ENCODE measurements around the gene TTLL10. TPM values are rescaled to one million over a fixed set of nuclear protein-coding genes. Genes with fewer than 3 reads are reported as not detected.
A peak's percentile ranks its signal among the peaks of the same experiment; 100 is the strongest.

The TTLL10 gene
- total and polyA plus RNA-seq, 2 experiments from 2014 or later = 0.45 TPM; not detected in 1

DNA sequence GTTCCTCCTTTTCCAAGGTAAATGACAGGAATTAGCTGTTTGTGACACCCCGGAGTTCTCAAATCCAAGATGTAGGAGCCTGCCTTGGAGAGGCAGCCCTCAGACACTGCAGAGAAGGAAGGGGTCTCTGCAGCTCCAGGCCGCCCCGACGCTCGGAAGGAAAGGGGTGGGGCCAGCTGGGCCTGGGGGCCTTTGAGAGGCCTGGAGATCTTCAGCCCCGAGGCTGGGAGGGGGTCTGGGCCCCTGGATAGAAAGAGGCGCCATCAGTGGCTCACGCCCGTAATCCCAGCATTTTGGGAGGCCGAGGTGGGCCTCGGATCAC is 33.9 kb downstream of the TTLL10 start:
- ATAC-seq = no peak
- H3K9me3 Mint-ChIP-seq = no peaks in the 10 kb centered on the region; the same call in 2 of the 3 replicates
- DNase-seq (ENCODE audit: low spot score) = peak; percentile 2

More for the DNA sequence above, 33.9 kb downstream of the TTLL10 start:
- H3K9me2 ChIP-seq (ENCODE audit: insufficient read depth) = no peaks in the 10 kb centered on the region
- H2AFZ ChIP-seq = no peak overlapping the region
- Mint-ChIP-seq H3K27me3 (ENCODE audit: insufficient read depth, low read depth, poor library complexity) (peaks cover 7% of the 10 kb centered on the region), H3K27ac (no peak overlapping the region), H3K4me3 (no peak overlapping the region), H3K36me3 (ENCODE audit: low read depth) (no peaks in the 10 kb centered on the region), H3K4me1 (no peaks in the 10 kb centered on the region)
- H3K27me3 ChIP-seq (ENCODE audit: insufficient read depth) = peaks cover 13% of the 10 kb centered on the region; the same call in 1 of the 2 replicates
- no peak overlapping the region for H3K4me3 ChIP-seq
- no peaks in the 10 kb centered on the region for H4K20me1 ChIP-seq (replicated peaks; ENCODE audit: insufficient read depth)
- no peaks in the 10 kb centered on the region for H3K36me3 ChIP-seq (ENCODE audit: insufficient read depth)
- no peak for TF ChIP-seq STAT1 (IDR thresholded peaks at IDR 0.05; ENCODE audit: unreplicated experiment)
- TF ChIP-seq, protein P1, sequence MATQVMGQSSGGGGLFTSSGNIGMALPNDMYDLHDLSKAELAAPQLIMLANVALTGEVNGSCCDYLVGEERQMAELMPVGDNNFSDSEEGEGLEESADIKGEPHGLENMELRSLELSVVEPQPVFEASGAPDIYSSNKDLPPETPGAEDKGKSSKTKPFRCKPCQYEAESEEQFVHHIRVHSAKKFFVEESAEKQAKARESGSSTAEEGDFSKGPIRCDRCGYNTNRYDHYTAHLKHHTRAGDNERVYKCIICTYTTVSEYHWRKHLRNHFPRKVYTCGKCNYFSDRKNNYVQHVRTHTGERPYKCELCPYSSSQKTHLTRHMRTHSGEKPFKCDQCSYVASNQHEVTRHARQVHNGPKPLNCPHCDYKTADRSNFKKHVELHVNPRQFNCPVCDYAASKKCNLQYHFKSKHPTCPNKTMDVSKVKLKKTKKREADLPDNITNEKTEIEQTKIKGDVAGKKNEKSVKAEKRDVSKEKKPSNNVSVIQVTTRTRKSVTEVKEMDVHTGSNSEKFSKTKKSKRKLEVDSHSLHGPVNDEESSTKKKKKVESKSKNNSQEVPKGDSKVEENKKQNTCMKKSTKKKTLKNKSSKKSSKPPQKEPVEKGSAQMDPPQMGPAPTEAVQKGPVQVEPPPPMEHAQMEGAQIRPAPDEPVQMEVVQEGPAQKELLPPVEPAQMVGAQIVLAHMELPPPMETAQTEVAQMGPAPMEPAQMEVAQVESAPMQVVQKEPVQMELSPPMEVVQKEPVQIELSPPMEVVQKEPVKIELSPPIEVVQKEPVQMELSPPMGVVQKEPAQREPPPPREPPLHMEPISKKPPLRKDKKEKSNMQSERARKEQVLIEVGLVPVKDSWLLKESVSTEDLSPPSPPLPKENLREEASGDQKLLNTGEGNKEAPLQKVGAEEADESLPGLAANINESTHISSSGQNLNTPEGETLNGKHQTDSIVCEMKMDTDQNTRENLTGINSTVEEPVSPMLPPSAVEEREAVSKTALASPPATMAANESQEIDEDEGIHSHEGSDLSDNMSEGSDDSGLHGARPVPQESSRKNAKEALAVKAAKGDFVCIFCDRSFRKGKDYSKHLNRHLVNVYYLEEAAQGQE (IDR thresholded peaks at IDR 0.05; ENCODE audit: unreplicated experiment) = no peak
- TF ChIP-seq, protein P2, sequence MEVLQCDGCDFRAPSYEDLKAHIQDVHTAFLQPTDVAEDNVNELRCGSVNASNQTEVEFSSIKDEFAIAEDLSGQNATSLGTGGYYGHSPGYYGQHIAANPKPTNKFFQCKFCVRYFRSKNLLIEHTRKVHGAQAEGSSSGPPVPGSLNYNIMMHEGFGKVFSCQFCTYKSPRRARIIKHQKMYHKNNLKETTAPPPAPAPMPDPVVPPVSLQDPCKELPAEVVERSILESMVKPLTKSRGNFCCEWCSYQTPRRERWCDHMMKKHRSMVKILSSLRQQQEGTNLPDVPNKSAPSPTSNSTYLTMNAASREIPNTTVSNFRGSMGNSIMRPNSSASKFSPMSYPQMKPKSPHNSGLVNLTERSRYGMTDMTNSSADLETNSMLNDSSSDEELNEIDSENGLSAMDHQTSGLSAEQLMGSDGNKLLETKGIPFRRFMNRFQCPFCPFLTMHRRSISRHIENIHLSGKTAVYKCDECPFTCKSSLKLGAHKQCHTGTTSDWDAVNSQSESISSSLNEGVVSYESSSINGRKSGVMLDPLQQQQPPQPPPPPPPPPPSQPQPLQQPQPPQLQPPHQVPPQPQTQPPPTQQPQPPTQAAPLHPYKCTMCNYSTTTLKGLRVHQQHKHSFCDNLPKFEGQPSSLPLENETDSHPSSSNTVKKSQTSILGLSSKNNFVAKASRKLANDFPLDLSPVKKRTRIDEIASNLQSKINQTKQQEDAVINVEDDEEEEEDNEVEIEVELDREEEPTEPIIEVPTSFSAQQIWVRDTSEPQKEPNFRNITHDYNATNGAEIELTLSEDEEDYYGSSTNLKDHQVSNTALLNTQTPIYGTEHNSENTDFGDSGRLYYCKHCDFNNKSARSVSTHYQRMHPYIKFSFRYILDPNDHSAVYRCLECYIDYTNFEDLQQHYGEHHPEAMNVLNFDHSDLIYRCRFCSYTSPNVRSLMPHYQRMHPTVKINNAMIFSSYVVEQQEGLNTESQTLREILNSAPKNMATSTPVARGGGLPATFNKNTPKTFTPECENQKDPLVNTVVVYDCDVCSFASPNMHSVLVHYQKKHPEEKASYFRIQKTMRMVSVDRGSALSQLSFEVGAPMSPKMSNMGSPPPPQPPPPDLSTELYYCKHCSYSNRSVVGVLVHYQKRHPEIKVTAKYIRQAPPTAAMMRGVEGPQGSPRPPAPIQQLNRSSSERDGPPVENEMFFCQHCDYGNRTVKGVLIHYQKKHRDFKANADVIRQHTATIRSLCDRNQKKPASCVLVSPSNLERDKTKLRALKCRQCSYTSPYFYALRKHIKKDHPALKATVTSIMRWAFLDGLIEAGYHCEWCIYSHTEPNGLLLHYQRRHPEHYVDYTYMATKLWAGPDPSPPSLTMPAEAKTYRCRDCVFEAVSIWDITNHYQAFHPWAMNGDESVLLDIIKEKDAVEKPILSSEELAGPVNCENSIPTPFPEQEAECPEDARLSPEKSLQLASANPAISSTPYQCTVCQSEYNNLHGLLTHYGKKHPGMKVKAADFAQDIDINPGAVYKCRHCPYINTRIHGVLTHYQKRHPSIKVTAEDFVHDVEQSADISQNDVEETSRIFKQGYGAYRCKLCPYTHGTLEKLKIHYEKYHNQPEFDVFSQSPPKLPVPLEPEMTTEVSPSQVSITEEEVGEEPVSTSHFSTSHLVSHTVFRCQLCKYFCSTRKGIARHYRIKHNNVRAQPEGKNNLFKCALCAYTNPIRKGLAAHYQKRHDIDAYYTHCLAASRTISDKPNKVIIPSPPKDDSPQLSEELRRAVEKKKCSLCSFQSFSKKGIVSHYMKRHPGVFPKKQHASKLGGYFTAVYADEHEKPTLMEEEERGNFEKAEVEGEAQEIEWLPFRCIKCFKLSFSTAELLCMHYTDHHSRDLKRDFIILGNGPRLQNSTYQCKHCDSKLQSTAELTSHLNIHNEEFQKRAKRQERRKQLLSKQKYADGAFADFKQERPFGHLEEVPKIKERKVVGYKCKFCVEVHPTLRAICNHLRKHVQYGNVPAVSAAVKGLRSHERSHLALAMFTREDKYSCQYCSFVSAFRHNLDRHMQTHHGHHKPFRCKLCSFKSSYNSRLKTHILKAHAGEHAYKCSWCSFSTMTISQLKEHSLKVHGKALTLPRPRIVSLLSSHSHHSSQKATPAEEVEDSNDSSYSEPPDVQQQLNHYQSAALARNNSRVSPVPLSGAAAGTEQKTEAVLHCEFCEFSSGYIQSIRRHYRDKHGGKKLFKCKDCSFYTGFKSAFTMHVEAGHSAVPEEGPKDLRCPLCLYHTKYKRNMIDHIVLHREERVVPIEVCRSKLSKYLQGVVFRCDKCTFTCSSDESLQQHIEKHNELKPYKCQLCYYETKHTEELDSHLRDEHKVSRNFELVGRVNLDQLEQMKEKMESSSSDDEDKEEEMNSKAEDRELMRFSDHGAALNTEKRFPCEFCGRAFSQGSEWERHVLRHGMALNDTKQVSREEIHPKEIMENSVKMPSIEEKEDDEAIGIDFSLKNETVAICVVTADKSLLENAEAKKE (CRISPR knock-in tag; IDR thresholded peaks at IDR 0.05) = no peak
- TF ChIP-seq, protein P3, sequence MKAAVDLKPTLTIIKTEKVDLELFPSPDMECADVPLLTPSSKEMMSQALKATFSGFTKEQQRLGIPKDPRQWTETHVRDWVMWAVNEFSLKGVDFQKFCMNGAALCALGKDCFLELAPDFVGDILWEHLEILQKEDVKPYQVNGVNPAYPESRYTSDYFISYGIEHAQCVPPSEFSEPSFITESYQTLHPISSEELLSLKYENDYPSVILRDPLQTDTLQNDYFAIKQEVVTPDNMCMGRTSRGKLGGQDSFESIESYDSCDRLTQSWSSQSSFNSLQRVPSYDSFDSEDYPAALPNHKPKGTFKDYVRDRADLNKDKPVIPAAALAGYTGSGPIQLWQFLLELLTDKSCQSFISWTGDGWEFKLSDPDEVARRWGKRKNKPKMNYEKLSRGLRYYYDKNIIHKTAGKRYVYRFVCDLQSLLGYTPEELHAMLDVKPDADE (IDR thresholded peaks at IDR 0.05) = no peak
- TF ChIP-seq ZNF331 (CRISPR knock-in tag; IDR thresholded peaks at IDR 0.05; ENCODE audit: low read depth) = no peak
- no peak for TF ChIP-seq POLR2AphosphoS5 (IDR thresholded peaks at IDR 0.05; ENCODE audit: low read depth)
- TF ChIP-seq NANOG (IDR thresholded peaks at IDR 0.05; ENCODE audit: borderline replicate concordance) = no peak
- TF ChIP-seq, protein P4, sequence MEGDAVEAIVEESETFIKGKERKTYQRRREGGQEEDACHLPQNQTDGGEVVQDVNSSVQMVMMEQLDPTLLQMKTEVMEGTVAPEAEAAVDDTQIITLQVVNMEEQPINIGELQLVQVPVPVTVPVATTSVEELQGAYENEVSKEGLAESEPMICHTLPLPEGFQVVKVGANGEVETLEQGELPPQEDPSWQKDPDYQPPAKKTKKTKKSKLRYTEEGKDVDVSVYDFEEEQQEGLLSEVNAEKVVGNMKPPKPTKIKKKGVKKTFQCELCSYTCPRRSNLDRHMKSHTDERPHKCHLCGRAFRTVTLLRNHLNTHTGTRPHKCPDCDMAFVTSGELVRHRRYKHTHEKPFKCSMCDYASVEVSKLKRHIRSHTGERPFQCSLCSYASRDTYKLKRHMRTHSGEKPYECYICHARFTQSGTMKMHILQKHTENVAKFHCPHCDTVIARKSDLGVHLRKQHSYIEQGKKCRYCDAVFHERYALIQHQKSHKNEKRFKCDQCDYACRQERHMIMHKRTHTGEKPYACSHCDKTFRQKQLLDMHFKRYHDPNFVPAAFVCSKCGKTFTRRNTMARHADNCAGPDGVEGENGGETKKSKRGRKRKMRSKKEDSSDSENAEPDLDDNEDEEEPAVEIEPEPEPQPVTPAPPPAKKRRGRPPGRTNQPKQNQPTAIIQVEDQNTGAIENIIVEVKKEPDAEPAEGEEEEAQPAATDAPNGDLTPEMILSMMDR (conservative IDR thresholded peaks at IDR 0.05; ENCODE audit: low read depth in 2 of 2) = no peak
- no peak for TF ChIP-seq JUNB (IDR thresholded peaks at IDR 0.05; ENCODE audit: unreplicated experiment)
- TF ChIP-seq EZH2phosphoT487 (IDR thresholded peaks at IDR 0.05; ENCODE audit: unreplicated experiment) = no peak
- no peaks in the 10 kb centered on the region for H3K4me1 ChIP-seq (ENCODE audit: insufficient read depth)
- H3F3A ChIP-seq (replicated peaks; ENCODE audit: low read depth) = no peaks in the 10 kb centered on the region
- no peak overlapping the region for H3K4me2 ChIP-seq
- no peak overlapping the region for H3K27ac ChIP-seq (ENCODE audit: low read depth)
- H3K79me2 ChIP-seq (replicated peaks; ENCODE audit: insufficient read depth) = no peaks in the 10 kb centered on the region

Measured in GM23338 (cell line).